A673 (cell line): ENCODE data around the gene GPR160. TPM values are rescaled to one million over a fixed set of nuclear protein-coding genes. Genes with fewer than 3 reads are reported as not detected.

Experiments used
- BruUV-seq: library from RNA; stranded (reverse); fragments of 400-500 nt; replicated peaks from 2 replicates; lab custom pipeline; 2021; lab: Mats Ljungman, UMichigan
- CTCF ChIA-PET: fragments of 300-600 bp; sonication (Branson Sonifier 250); formaldehyde crosslinking; loops from one replicate; lab custom pipeline; 2022; ENCODE audit warnings: antibody characterized with exemption; lab: Charles Lee
- POLR2A ChIA-PET: fragments of 300-600 bp; sonication (Branson Sonifier 250); formaldehyde crosslinking; loops from one replicate; lab custom pipeline; 2022; ENCODE audit warnings: antibody characterized with exemption; ENCODE audit not compliant: low non-redundant PET; lab: Charles Lee
- DNase-seq: peaks from one replicate; pipeline ENCODE4 v3.0.0-alpha.2; 2015; ENCODE audit warnings: low spot score
- H3K27ac ChIP-seq: fragments of 200-600 bp; sonication (generic); 2 replicates; pipeline ENCODE4 v1.5.1; 2016; ENCODE audit warnings: mixed run types, low read depth, mild to moderate bottlenecking, mixed read lengths, antibody characterized with exemption, low read length; ENCODE audit not compliant: poor library complexity, severe bottlenecking
- H3K27me3 ChIP-seq: fragments of 200-600 bp; sonication (generic); replicated peaks from 2 replicates; pipeline ENCODE4 v1.6.1; 2017; ENCODE audit warnings: mixed run types, low read depth, mild to moderate bottlenecking, mixed read lengths, antibody characterized with exemption, low read length; ENCODE audit not compliant: insufficient read depth, poor library complexity
- H3K36me3 ChIP-seq: fragments of 200-600 bp; sonication (generic); 2 replicates; pipeline ENCODE4 v1.6.1; 2016; ENCODE audit warnings: mixed run types, mild to moderate bottlenecking, mixed read lengths, antibody characterized with exemption, low read length; ENCODE audit not compliant: insufficient read depth, poor library complexity, severe bottlenecking
- H3K4me1 ChIP-seq: fragments of 200-600 bp; sonication (generic); 2 replicates; pipeline ENCODE4 v1.6.1; 2017; ENCODE audit warnings: mixed run types, mild to moderate bottlenecking, mixed read lengths, antibody characterized with exemption, low read length; ENCODE audit not compliant: insufficient read depth, poor library complexity, severe bottlenecking
- H3K4me3 ChIP-seq: fragments of 200-600 bp; sonication (generic); 2 replicates; pipeline ENCODE4 v1.5.1; 2016; ENCODE audit warnings: low read depth, mixed run types, mild to moderate bottlenecking, mixed read lengths, low read length; ENCODE audit not compliant: poor library complexity, severe bottlenecking
- H3K9me3 ChIP-seq: fragments of 200-600 bp; sonication (generic); 2 replicates; pipeline ENCODE4 v1.6.1; 2016; ENCODE audit warnings: mixed run types, low read depth, mild to moderate bottlenecking, mixed read lengths, antibody characterized with exemption, low read length; ENCODE audit not compliant: poor library complexity, severe bottlenecking
- CTCF ChIP-seq: fragments of 300-800, 200-600 bp; sonication (generic); conservative IDR thresholded peaks from 2 replicates; pipeline ENCODE4 v1.5.1; 2017; ENCODE audit warnings: low read depth, mild to moderate bottlenecking, antibody characterized with exemption, low read length, moderate library complexity, mixed read lengths
- EZH2 ChIP-seq: fragments of 200-600 bp; sonication (generic); IDR thresholded peaks from 2 replicates; pipeline ENCODE4 v1.6.1; 2017; ENCODE audit warnings: borderline replicate concordance, low read depth, mild to moderate bottlenecking, mixed read lengths, antibody characterized with exemption, low read length; ENCODE audit not compliant: poor library complexity, severe bottlenecking
- intact Hi-C: fragments of 100-400 bp; cut with micrococcal nuclease; formaldehyde crosslinking; loops from one replicate; pipeline ENCODE4 v1.10.0; 2022; ENCODE audit not compliant: unreplicated experiment
- total RNA-seq: library from RNA; stranded (reverse); gene quantifications from 2 replicates; pipeline ENCODE4 v1.2.3, GENCODE V29; 2021

The GPR160 gene
- total RNA-seq, 1 experiment from 2014 or later = 11.2 TPM

GRCh38 chr3:170044795-170045244 is 7.0 kb downstream of the GPR160 start:
- no peak overlapping the region for H3K4me3 ChIP-seq
- no peaks in the 10 kb centered on the region for H3K4me1 ChIP-seq
- intact Hi-C loops = loop anchor here (10.0 kb wide), 1 partner anchor 180 kb away; the partner anchor contains the start of gene LRRC31
- no peak for TF ChIP-seq EZH2
- ChIA-PET CTCF (interaction anchor here (0.6 kb wide), 1 partner anchor 182 kb away, joined by 3 read pairs; no protein-coding TSS in a partner anchor), POLR2A (no interaction called here)
- H3K27me3 ChIP-seq = no peaks in the 10 kb centered on the region
- no peak for DNase-seq
- no peak overlapping the region for H3K27ac ChIP-seq
- no peaks in the 10 kb centered on the region for H3K36me3 ChIP-seq
- no TSS peak for BruUV-seq
- no peaks in the 10 kb centered on the region for H3K9me3 ChIP-seq

- BruUV-seq = no TSS peak
- no peak for DNase-seq
- ChIA-PET CTCF (no interaction called here), POLR2A (no interaction called here)
- intact Hi-C loops = loop anchor here (10.0 kb wide), 1 partner anchor 182 kb away; the partner anchor contains the start of gene LRRC31
- H3K36me3 ChIP-seq = no peaks in the 10 kb centered on the region
- no peak overlapping the region for H3K4me3 ChIP-seq
- no peak for TF ChIP-seq CTCF
- no peak for TF ChIP-seq EZH2
- no peaks in the 10 kb centered on the region for H3K9me3 ChIP-seq
- H3K4me1 ChIP-seq = no peaks in the 10 kb centered on the region
- no peak overlapping the region for H3K27ac ChIP-seq
- no peaks in the 10 kb centered on the region for H3K27me3 ChIP-seq
Observed at GRCh38 chr3:170046269-170047132, 8.7 kb downstream of the GPR160 start.

- ChIA-PET POLR2A (interaction anchor here (0.6 kb wide), 1 partner anchor 20 kb away, joined by 12 read pairs; no protein-coding TSS in a partner anchor), CTCF (interaction anchor here (0.6 kb wide), 1 partner anchor 829 kb away, joined by 7 read pairs; no protein-coding TSS in a partner anchor)
Observed at GRCh38 chr3:170047133-170047404, 9.3 kb downstream of the GPR160 start.

More at GRCh38 chr3:170047133-170047404, 9.3 kb downstream of the GPR160 start:
- TF ChIP-seq EZH2 = no peak
- no peak for TF ChIP-seq CTCF
- Histone ChIP-seq H3K27ac (no peak overlapping the region), H3K4me3 (no peak overlapping the region), H3K27me3 (no peaks in the 10 kb centered on the region), H3K36me3 (no peaks in the 10 kb centered on the region), H3K9me3 (no peaks in the 10 kb centered on the region), H3K4me1 (no peaks in the 10 kb centered on the region)
- DNase-seq = no peak
- intact Hi-C loops = loop anchor here (10.0 kb wide), 1 partner anchor 182 kb away; the partner anchor contains the start of gene LRRC31
- BruUV-seq = no TSS peak
